Right lobe of liver (tissue), 5 donors: ENCODE measurements around the gene NKX2-3. TPM values are rescaled to one million over a fixed set of nuclear protein-coding genes. Genes with fewer than 3 reads are reported as not detected.

Source experiments
- total RNA-seq, 6 experiments: library from RNA; depleted of rRNA in 2 of 6; stranded (reverse); fragments of >200 nt in 2 of 6; fragmentation: NEBNext Ultra II Directional in 3 of 6; extraction: Animal tissue kit (Norgen Biotek cat#: 25700) in 3 of 6; gene quantifications; one replicate each; pipeline versions ENCODE4 v1.1.0 to v1.2.4, GENCODE V29; 2016 to 2023
- donor health status: DM: no; HTN: no; CAD: no.
- donor health status: DM: no; HTN: no; CAD: no.
- donor health status: DM: no; HTN: yes; CAD: no.
- donor health status: DM: no; HTN: yes; CAD: no.

The NKX2-3 gene
- total RNA-seq, 6 experiments from 2014 or later: 0.18 TPM; not detected in 5

Other genes starting within 250 kb of the NKX2-3 start
- gene CNNM1, start 203.6 kb upstream of the NKX2-3 start, total RNA-seq: under 1 TPM; 0.12 to 0.40 (median 0.20) TPM
- 100 to 1,000 TPM; 118 to 356 (median 173) TPM for gene GOT1, start 102.3 kb upstream of the NKX2-3 start, total RNA-seq
- gene SLC25A28, start 87.5 kb downstream of the NKX2-3 start, total RNA-seq: 10 to 100 TPM; 17.1 to 33.8 (median 23.4) TPM
- 10 to 100 TPM in 5 of 6 experiments, 1 to 10 TPM in 1; 7.5 to 16.5 (median 10.8) TPM for gene ENTPD7, start 126.6 kb downstream of the NKX2-3 start, total RNA-seq
- gene COX15, start 199.2 kb downstream of the NKX2-3 start, total RNA-seq: 10 to 100 TPM; 22.4 to 29.0 (median 23.4) TPM
- 10 to 100 TPM; 10.2 to 22.8 (median 15.8) TPM for gene CUTC, start 199.3 kb downstream of the NKX2-3 start, total RNA-seq
- gene ABCC2, start 249.7 kb downstream of the NKX2-3 start, total RNA-seq: 100 to 1,000 TPM; 136 to 372 (median 156) TPM